ENCODE data around the gene TDG.

TDG gene

GRCh38 chr12:103958621-103959020 lies 7.1 kb upstream of the TDG start:
- DNase-seq = no peak

GRCh38 chr12:103960616-103961227 lies 5.0 kb upstream of the TDG start:
- no peak for DNase-seq

- DNase-seq = no peak
Measured at GRCh38 chr12:103962493-103962892, 3.2 kb upstream of the TDG start.

- DNase-seq = no peak
Measured at GRCh38 chr12:103964805-103965204, 867 bp upstream of the TDG start.

- DNase-seq = no peak
Measured at GRCh38 chr12:103965255-103965589, 450 bp upstream of the TDG start.

- no peak for DNase-seq
Measured at GRCh38 chr12:103966736-103967135, 1.1 kb downstream of the TDG start.

GRCh38 chr12:103969391-103969790 lies 3.7 kb downstream of the TDG start:
- DNase-seq = no peak

GRCh38 chr12:103973909-103974308 lies 8.2 kb downstream of the TDG start:
- DNase-seq = no peak

GRCh38 chr12:103975368-103975767 lies 9.7 kb downstream of the TDG start:
- no peak for DNase-seq

GRCh38 chr12:103978384-103978982 lies 12.8 kb downstream of the TDG start:
- DNase-seq = no peak

GRCh38 chr12:103986829-103987228 lies 21.2 kb downstream of the TDG start:
- no peak for DNase-seq

- no peak for DNase-seq
Measured at GRCh38 chr12:103994235-103994634, 28.6 kb downstream of the TDG start.

- no peak for DNase-seq
Measured at GRCh38 chr12:103996595-103996994, 30.9 kb downstream of the TDG start.

- no peak for DNase-seq
Measured at GRCh38 chr12:103997286-103997900, 31.7 kb downstream of the TDG start.

- DNase-seq = no peak
Measured at GRCh38 chr12:103998976-103999375, 33.3 kb downstream of the TDG start.

- no peak for DNase-seq
Measured at GRCh38 chr12:104000807-104001434, 35.2 kb downstream of the TDG start.

- DNase-seq = no peak
Measured at GRCh38 chr12:104002686-104003085, 37.0 kb downstream of the TDG start.

- DNase-seq = no peak
Measured at GRCh38 chr12:104003596-104003995, 37.9 kb downstream of the TDG start.

- no peak for DNase-seq
Measured at GRCh38 chr12:104006929-104007328, 41.3 kb downstream of the TDG start.

GRCh38 chr12:104010121-104010520 lies 44.4 kb downstream of the TDG start:
- no peak for DNase-seq

GRCh38 chr12:104010606-104011169 lies 45.0 kb downstream of the TDG start:
- DNase-seq = peak in 7 of 51 donors; percentile 0 to 14 (median 6)

- no peak for DNase-seq
Measured at GRCh38 chr12:104011253-104011652, 45.6 kb downstream of the TDG start.

GRCh38 chr12:104012331-104012730 lies 46.7 kb downstream of the TDG start:
- no peak for DNase-seq

Data from hypothalamus (tissue), 51 donors.